Neural crest cell (in vitro differentiated cells): ENCODE data around the gene DEDD2. TPM values are rescaled to one million over a fixed set of nuclear protein-coding genes. Genes with fewer than 3 reads are reported as not detected.
A peak's percentile ranks its signal among the peaks of the same experiment; 100 is the strongest.

Experiments used
- DNase-seq: peaks from one replicate; pipeline ENCODE4 v3.0.0; 2021; ENCODE audit warnings: low read depth, mixed read lengths, low spot score
- H3K27ac Mint-ChIP-seq: one replicate; pipeline ENCODE4 v1.8.0; 2021; ENCODE audit warnings: mild to moderate bottlenecking, mixed read lengths; ENCODE audit not compliant: unreplicated experiment
- H3K27me3 Mint-ChIP-seq: 2 replicates; pipeline ENCODE4 v1.8.0; 2021; ENCODE audit warnings: low read depth, mild to moderate bottlenecking, mixed read lengths
- H3K36me3 Mint-ChIP-seq: 2 replicates; pipeline ENCODE4 v1.8.0; 2021; ENCODE audit warnings: low read depth, mild to moderate bottlenecking, mixed read lengths
- H3K4me1 Mint-ChIP-seq: 2 replicates; pipeline ENCODE4 v1.8.0; 2021; ENCODE audit warnings: mixed read lengths
- H3K4me3 Mint-ChIP-seq: one replicate; pipeline ENCODE4 v1.8.0; 2021; ENCODE audit warnings: mild to moderate bottlenecking, mixed read lengths
- H3K9me3 Mint-ChIP-seq: 2 replicates; pipeline ENCODE4 v1.8.0; 2021; ENCODE audit warnings: mixed read lengths
- CTCF ChIP-seq: fragments of 200-600 bp; sonication (generic); conservative IDR thresholded peaks from 2 replicates; pipeline ENCODE4 v1.5.0; 2021; ENCODE audit warnings: antibody characterized with exemption, mild to moderate bottlenecking
- total RNA-seq: library from RNA; stranded (reverse); gene quantifications from 2 replicates; pipeline ENCODE4 v1.2.1, GENCODE V29; 2021

Gene DEDD2
- total RNA-seq, 1 donor from 2014 or later = 21.5 TPM

GRCh38 chr19:42225718-42226292 lies 8.3 kb upstream of the DEDD2 start:
- TF ChIP-seq CTCF = no peak
- H3K4me1 Mint-ChIP-seq = peaks cover 23% of the 10 kb centered on the region
- no peaks in the 10 kb centered on the region for H3K9me3 Mint-ChIP-seq
- H3K4me3 Mint-ChIP-seq = peak overlapping the region; percentile 15
- no peak overlapping the region for H3K27ac Mint-ChIP-seq
- DNase-seq = no peak
- H3K36me3 Mint-ChIP-seq = peaks cover 24% of the 10 kb centered on the region
- peaks cover 2% of the 10 kb centered on the region for H3K27me3 Mint-ChIP-seq

- H3K9me3 Mint-ChIP-seq = no peaks in the 10 kb centered on the region
- H3K4me3 Mint-ChIP-seq = peak overlapping the region; percentile 47
- H3K27me3 Mint-ChIP-seq = peaks cover 2% of the 10 kb centered on the region
- no peak for DNase-seq
- peaks cover 24% of the 10 kb centered on the region for H3K36me3 Mint-ChIP-seq
- no peak overlapping the region for H3K27ac Mint-ChIP-seq
- no peak for TF ChIP-seq CTCF
- peaks cover 30% of the 10 kb centered on the region for H3K4me1 Mint-ChIP-seq
Observed at GRCh38 chr19:42224940-42225717, 7.7 kb upstream of the DEDD2 start.

GRCh38 chr19:42220751-42221097 lies 3.2 kb upstream of the DEDD2 start:
- Mint-ChIP-seq H3K27ac (peak overlapping the region; percentile 92), H3K4me3 (peak overlapping the region; percentile 94), H3K4me1 (peaks cover 43% of the 10 kb centered on the region), H3K36me3 (peaks cover 5% of the 10 kb centered on the region), H3K27me3 (no peaks in the 10 kb centered on the region), H3K9me3 (no peaks in the 10 kb centered on the region)
- no peak for DNase-seq
- no peak for TF ChIP-seq CTCF

GRCh38 chr19:42219812-42220750 lies 2.6 kb upstream of the DEDD2 start, which contains the start of gene ZNF526:
Gene ZNF526, plus strand, starts transcription at chr19:42220312. Its CDS starts 4,092 bp downstream, at chr19:42224404.
- Mint-ChIP-seq H3K36me3 (peaks cover 5% of the 10 kb centered on the region), H3K9me3 (no peaks in the 10 kb centered on the region), H3K27ac (peak within 1 kb of the TSS; percentile 92), H3K27me3 (no peaks in the 10 kb centered on the region), H3K4me1 (peaks cover 48% of the 10 kb centered on the region), H3K4me3 (peak within 1 kb of the TSS; percentile 94)
- peak; percentile 96 for DNase-seq
- no peak for TF ChIP-seq CTCF
